ENCODE measurements around the gene GARIN5B. TPM values are rescaled to one million over a fixed set of nuclear protein-coding genes. Genes with fewer than 3 reads are reported as not detected.

The GARIN5B gene
- total and polyA plus RNA-seq, 9 donors = not detected

DNA sequence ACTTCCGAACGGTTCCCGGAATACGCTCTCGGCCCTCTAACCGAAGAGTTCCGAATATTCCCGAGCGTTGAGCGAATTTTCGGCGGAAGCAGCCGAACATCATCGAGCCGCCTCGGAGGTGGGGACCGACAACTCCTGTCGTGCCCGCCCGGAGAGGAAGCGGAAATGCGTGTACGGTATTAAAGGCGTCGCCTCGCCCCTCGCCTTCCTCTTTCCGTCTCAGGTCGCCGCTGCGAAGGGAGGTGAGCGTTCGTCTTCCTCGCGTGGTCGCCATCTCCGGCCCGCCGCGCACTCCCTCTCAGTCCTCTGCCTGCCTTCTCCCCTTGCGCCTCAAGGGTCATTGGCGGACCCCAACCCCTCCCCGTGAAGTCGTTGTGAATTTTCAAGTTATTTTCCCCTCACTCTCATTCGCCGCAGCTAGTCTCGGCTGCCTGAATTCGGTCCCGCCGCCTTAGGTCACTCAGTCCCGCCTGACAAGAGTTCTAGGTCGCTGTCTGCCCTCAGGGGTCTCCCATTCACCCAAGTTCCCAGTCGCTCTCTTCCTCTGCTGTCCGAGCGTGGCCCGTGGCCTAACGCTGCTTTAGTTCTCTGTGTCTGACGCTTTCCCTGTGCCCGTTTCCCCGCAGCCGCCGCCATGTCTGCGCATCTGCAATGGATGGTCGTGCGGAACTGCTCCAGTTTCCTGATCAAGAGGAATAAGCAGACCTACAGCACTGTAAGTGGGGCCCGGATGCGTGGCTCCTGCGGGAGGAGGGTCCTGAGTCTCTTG is 22.8 kb upstream of the GARIN5B start, which contains the start of gene RPL28:
RPL28 (plus strand) TSS at position 209 of the 769 bp plus-strand sequence; CDS start at position 635, 426 bp downstream.
- intact Hi-C loops (cut with DNase I) = loop anchor here in 3 of 4 donors (5.0 to 10.0 kb wide), 4 partner anchors 76 to 119 kb away; partner anchors contain the start of genes C19orf85 (in 1 of the 3) and ISOC2 (in 1 of the 3)
- peaks cover 26% of the 10 kb centered on the region for H3K4me1 ChIP-seq (ENCODE audit: insufficient read depth)
- no peaks in the 10 kb centered on the region for H3K9me3 ChIP-seq
- 0 to 1% (median 0%) methylated on average over 68 of the region's 68 CpGs for WGBS, 3 donors
- peak; percentile 98 to 99 (median 99) for DNase-seq
- TF ChIP-seq POLR2A (IDR thresholded peaks at IDR 0.05) (peak; percentile 94), CTCF (IDR thresholded peaks at IDR 0.05) (peak in 2 of 3 donors; percentile 16 to 21), EP300 (IDR thresholded peaks at IDR 0.05) (no peak)
- no peaks in the 10 kb centered on the region for H3K27me3 ChIP-seq
- no peaks in the 10 kb centered on the region for H3K36me3 ChIP-seq
- peak within 1 kb of the TSS; percentile 73 to 95 for H3K27ac ChIP-seq
- peak within 1 kb of the TSS; percentile 56 for H3K4me3 ChIP-seq

GRCh38 chr19:55384920-55385723 is 22.1 kb upstream of the GARIN5B start:
- Histone ChIP-seq H3K27ac (peak overlapping the region; percentile 73 to 95), H3K4me1 (ENCODE audit: insufficient read depth) (peaks cover 26% of the 10 kb centered on the region), H3K36me3 (no peaks in the 10 kb centered on the region), H3K4me3 (peak overlapping the region; percentile 56), H3K9me3 (no peaks in the 10 kb centered on the region), H3K27me3 (no peaks in the 10 kb centered on the region)
- intact Hi-C loops (cut with DNase I) = loop anchor here in 3 of 4 donors (5.0 to 10.0 kb wide), 6 partner anchors 43 to 120 kb away; partner anchors contain the start of genes C19orf85 (in 1 of the 3) and ISOC2 (in 1 of the 3)
- WGBS, 3 donors = 8 to 10% (median 10%) methylated on average over 34 of the region's 34 CpGs
- TF ChIP-seq POLR2A (IDR thresholded peaks at IDR 0.05) (no peak), EP300 (IDR thresholded peaks at IDR 0.05) (peak; percentile 65)
- peak; percentile 95 to 98 (median 97) for DNase-seq

DNA sequence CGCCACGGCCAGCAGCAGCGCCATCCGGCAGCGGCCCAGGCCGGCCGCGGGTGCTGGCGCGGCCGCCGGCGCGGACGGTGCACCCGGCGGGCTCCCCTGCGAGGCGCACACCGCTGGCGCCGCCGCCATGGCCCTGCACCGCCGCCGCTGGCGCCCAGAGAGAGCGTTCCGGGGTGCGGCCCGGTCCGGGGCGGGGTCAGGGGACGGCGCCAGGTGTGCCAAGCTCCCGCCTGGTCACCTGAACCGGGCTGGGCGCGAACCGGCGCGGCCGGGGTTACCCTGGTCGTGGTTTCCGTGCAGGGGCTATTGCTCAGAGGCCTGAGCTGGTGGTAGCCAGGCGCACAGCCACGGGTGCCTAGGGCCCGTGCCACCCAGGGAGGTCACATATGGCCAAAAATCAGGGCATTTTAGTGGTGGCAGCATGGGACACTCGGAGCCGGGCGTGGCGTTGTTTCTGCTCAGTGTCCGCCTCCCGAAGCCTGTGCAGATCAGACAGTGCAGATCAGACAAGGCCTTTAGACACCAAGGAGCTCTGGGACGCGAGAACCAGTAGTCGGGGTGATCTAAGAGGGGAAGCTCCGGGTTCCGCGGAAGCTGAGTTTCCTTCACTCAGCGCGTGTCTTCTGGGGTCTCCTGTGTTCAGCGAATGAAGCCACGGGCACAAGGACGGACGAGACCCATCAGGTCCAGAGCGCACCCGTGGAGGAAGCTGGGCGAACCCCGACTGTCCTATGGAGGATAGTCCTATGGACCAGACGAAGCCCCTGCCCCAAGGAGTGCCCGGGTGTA is 21.3 kb upstream of the GARIN5B start, which contains the start of gene TMEM238:
TMEM238 (minus strand) TSS at position 162 of the 789 bp plus-strand sequence; CDS start at position 129, 33 bp downstream.
- no peaks in the 10 kb centered on the region for H3K36me3 ChIP-seq
- intact Hi-C loops (cut with DNase I) = loop anchor here in 3 of 4 donors (5.0 to 10.0 kb wide), 4 partner anchors 42 to 120 kb away; no protein-coding TSS in a partner anchor
- peaks cover 26% of the 10 kb centered on the region for H3K4me1 ChIP-seq (ENCODE audit: insufficient read depth)
- TF ChIP-seq POLR2A (IDR thresholded peaks at IDR 0.05) (no peak), CTCF (IDR thresholded peaks at IDR 0.05) (no peak), EP300 (IDR thresholded peaks at IDR 0.05) (no peak)
- H3K27ac ChIP-seq = peak within 1 kb of the TSS; percentile 73 to 95
- H3K9me3 ChIP-seq = no peaks in the 10 kb centered on the region
- WGBS, 3 donors = 34 to 56% (median 36%) methylated on average over 36 to 72 of the region's 72 CpGs
- no peaks in the 10 kb centered on the region for H3K27me3 ChIP-seq
- H3K4me3 ChIP-seq = peak within 1 kb of the TSS; percentile 56
- peak in 3 of 5 donors; percentile 63 to 69 (median 63) for DNase-seq

GRCh38 chr19:55383279-55384130 is 20.4 kb upstream of the GARIN5B start:
- peak overlapping the region; percentile 56 for H3K4me3 ChIP-seq
- peak overlapping the region in 1 of 2 donors; percentile 95 for H3K27ac ChIP-seq
- peak; percentile 52 to 76 (median 60) for DNase-seq
- H3K9me3 ChIP-seq = no peaks in the 10 kb centered on the region
- H3K36me3 ChIP-seq = no peaks in the 10 kb centered on the region
- no peak for TF ChIP-seq POLR2A (IDR thresholded peaks at IDR 0.05)
- peak in 2 of 3 donors; percentile 20 to 34 for TF ChIP-seq CTCF (IDR thresholded peaks at IDR 0.05)
- TF ChIP-seq EP300 (IDR thresholded peaks at IDR 0.05) = no peak
- peaks cover 26% of the 10 kb centered on the region for H3K4me1 ChIP-seq (ENCODE audit: insufficient read depth)
- WGBS, 3 donors = 4 to 13% (median 5%) methylated on average over 36 to 88 of the region's 88 CpGs
- H3K27me3 ChIP-seq = no peaks in the 10 kb centered on the region
- intact Hi-C loops (cut with DNase I) = loop anchor here in 3 of 4 donors (5.0 to 10.0 kb wide), 4 partner anchors 41 to 121 kb away; no protein-coding TSS in a partner anchor

All from ovary (tissue), 9 donors.